ENCODE results near the gene PTPRN2. TPM values are rescaled to one million over a fixed set of nuclear protein-coding genes. Genes with fewer than 3 reads are reported as not detected.
A peak's percentile ranks its signal among the peaks of the same experiment; 100 is the strongest.

The PTPRN2 gene
- total and polyA plus RNA-seq, 2 of the 8 experiments (the other 6 are each of a cell fraction or from before 2014, with no cell fraction given) = 2.6 to 4.5 TPM

- POLR2A ChIA-PET (ENCODE audit: partially characterized antibody) = no interaction called here
- peaks cover 10 to 70% of the 10 kb centered on the region in 2 experiments for H3K9me3 ChIP-seq (ENCODE audit: insufficient read depth in 2 of 2, low read depth in 1 of 2, low read length in 1 of 2)
These were observed 445.0 kb downstream of the PTPRN2 start for GRCh38 chr7:158142657-158143056.

More at GRCh38 chr7:158142657-158143056, 445.0 kb downstream of the PTPRN2 start:
- H3K4me2 ChIP-seq (ENCODE audit: insufficient read depth in 1 of 2, low read depth in 2 of 2, low read length in 2 of 2) = no peak overlapping the region
- H3K18ac ChIP-seq (ENCODE audit: extremely low read depth, low read length) = no peak overlapping the region
- H4K91ac ChIP-seq (replicated peaks; ENCODE audit: insufficient read length, low read length) = no peak overlapping the region
- FAIRE-seq = no peak
- H3K4me1 ChIP-seq (replicated peaks in 1 of 4; ENCODE audit: control insufficient read depth in 3 of 4, insufficient read depth in 4 of 4, low read length in 3 of 4) = no peaks in the 10 kb centered on the region
- no peak overlapping the region for H2AFZ ChIP-seq (ENCODE audit: low read length)
- 0 out of 2 replicates have a peak overlapping the region, but pooled peaks have one; percentile 65 for H4K8ac ChIP-seq (ENCODE audit: extremely low read depth, insufficient read depth, low read length)
- H3K27me3 ChIP-seq (replicated peaks in 1 of 4; ENCODE audit: control insufficient read depth in 3 of 4, extremely low read depth in 1 of 4, insufficient read depth in 3 of 4, low read length in 3 of 4) = no peaks in the 10 kb centered on the region
- no peak overlapping the region for H3K4ac ChIP-seq (replicated peaks; ENCODE audit: insufficient read length, low read depth, low read length)
- H3K36me3 ChIP-seq (ENCODE audit: control insufficient read depth in 2 of 4, insufficient read depth in 4 of 4, low read length in 3 of 4) = no peaks in the 10 kb centered on the region
- H3K9ac ChIP-seq (replicated peaks in 1 of 4; ENCODE audit: extremely low read depth in 1 of 4, low read depth in 3 of 4, low read length in 3 of 4) = no peak overlapping the region; a peak in 1 of 7 replicates
- H2BK15ac ChIP-seq (ENCODE audit: low read length) = no peak overlapping the region
- no peak overlapping the region for H3K14ac ChIP-seq (ENCODE audit: insufficient read length)
- WGBS, 2 experiments (ENCODE audit: extremely low coverage in 1 of 2, insufficient coverage in 1 of 2, insufficient read length in 1 of 2, insufficient replicate concordance in 2 of 2, low coverage in 1 of 2, low lambda C conversion rate in 2 of 2, missing lambda C conversion rate in 1 of 2) = 87% methylated on average over 12 of the region's 12 CpGs; no CpG with 5 or more reads in 1 of the 2 experiments
- no peak overlapping the region for H3K4me3 ChIP-seq (ENCODE audit: extremely low read depth in 1 of 4, insufficient read depth in 2 of 4, low read depth in 3 of 4, low read length in 4 of 4)
- H2BK5ac ChIP-seq (ENCODE audit: low read depth, low read length) = no peak overlapping the region
- H4K5ac ChIP-seq (ENCODE audit: insufficient read length, low read depth, low read length) = no peak overlapping the region
- no peak overlapping the region for H3K56ac ChIP-seq (replicated peaks; ENCODE audit: insufficient read length, low read depth, low read length)
- H2AK5ac ChIP-seq (ENCODE audit: low read depth, low read length) = no peak overlapping the region
- H3K79me2 ChIP-seq (ENCODE audit: control insufficient read depth in 1 of 2, insufficient read depth in 2 of 2, low read length in 2 of 2) = no peaks in the 10 kb centered on the region
- no peak overlapping the region for H3K27ac ChIP-seq (ENCODE audit: low read depth, low read length)
- H2BK120ac ChIP-seq (replicated peaks; ENCODE audit: low read depth, low read length) = no peak overlapping the region
- H2BK12ac ChIP-seq (ENCODE audit: low read depth, low read length) = no peak overlapping the region
- H2BK20ac ChIP-seq (ENCODE audit: low read length) = no peak overlapping the region
- CTCF ChIA-PET (ENCODE audit: partially characterized antibody) = no interaction called here
- no peak for DNase-seq (ENCODE audit: low read depth in 1 of 2, low spot score in 2 of 2)
- H3K79me1 ChIP-seq (ENCODE audit: low read depth, low read length) = no peaks in the 10 kb centered on the region
- no peaks in the 10 kb centered on the region for H4K20me1 ChIP-seq (replicated peaks in 1 of 2; ENCODE audit: control insufficient read depth in 1 of 2, insufficient read depth in 2 of 2, low read length in 2 of 2)
- TF ChIP-seq RXRA (IDR thresholded peaks at IDR 0.05; ENCODE audit: insufficient read depth, low read depth, low read length) (no peak), CEBPB (IDR thresholded peaks at IDR 0.05; ENCODE audit: low read depth, low read length) (no peak), KDM4A (IDR thresholded peaks at IDR 0.05; ENCODE audit: low read depth, low read length, severe bottlenecking) (no peak), NANOG (IDR thresholded peaks at IDR 0.05; ENCODE audit: insufficient read depth, low read depth, low read length, poor library complexity, severe bottlenecking) (no peak), USF2 (IDR thresholded peaks at IDR 0.05; ENCODE audit: low read length) (no peak), CHD2 (IDR thresholded peaks at IDR 0.05; ENCODE audit: low read length) (no peak), CBX8 (IDR thresholded peaks at IDR 0.05; ENCODE audit: borderline replicate concordance, low read depth, low read length) (no peak), JUND (IDR thresholded peaks at IDR 0.05; ENCODE audit: low read length) (no peak), KDM1A (IDR thresholded peaks at IDR 0.05; ENCODE audit: borderline replicate concordance, low read length) (no peak)
- H3K23me2 ChIP-seq (ENCODE audit: low read depth, low read length) = no peaks in the 10 kb centered on the region
- no peak overlapping the region for H3K23ac ChIP-seq (ENCODE audit: insufficient read length)

Measured in H1 (cell line).